NCI-H345 treated with DMSO at 0.1 percent for 48 hours (cell line): Measurements from ENCODE around the gene IL10RA.

Source experiments
- DNase-seq: peaks from one replicate; lab custom pipeline; 2025; ENCODE audit not compliant: unreplicated experiment; lab: John Stamatoyannopoulos, UW

The IL10RA gene

DNA sequence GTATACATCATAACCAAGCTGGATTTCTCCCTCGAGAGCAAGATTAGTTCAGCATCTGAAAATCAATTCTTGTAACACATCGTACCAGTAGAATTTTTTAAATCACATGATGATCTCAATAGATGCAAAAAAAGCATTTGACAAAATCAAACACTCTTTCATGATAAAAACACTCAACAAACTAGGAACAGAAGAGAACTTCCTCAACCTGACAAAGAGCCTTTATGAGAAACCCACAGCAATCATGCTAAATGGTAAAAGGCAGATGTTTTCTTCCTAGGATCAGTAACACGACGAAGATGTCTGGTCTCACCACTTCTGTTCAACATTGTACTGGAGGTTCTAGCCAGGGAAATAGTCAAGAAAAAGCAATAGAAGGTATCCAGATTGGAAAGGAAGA lies 56.6 kb downstream of the IL10RA start:
- no peak for DNase-seq

DNA sequence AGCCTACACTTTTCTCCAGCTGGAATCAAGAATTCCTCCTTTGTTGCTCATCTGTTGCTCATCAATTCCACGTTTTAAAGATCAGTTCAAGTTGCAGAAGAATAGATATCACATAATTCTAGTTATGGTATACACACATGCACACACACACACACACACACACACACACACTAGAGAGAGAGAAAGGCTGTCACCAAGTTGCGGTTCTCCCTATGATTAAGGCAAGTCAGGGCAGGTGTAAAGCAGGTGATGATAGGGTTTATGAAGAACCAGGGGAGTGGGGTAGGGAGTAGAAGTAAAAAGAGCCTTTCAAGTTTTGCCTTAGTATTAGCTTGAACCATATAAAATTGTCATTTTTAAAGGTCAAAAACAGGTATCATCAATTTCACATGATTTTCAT lies 59.0 kb downstream of the IL10RA start:
- no peak for DNase-seq

DNA sequence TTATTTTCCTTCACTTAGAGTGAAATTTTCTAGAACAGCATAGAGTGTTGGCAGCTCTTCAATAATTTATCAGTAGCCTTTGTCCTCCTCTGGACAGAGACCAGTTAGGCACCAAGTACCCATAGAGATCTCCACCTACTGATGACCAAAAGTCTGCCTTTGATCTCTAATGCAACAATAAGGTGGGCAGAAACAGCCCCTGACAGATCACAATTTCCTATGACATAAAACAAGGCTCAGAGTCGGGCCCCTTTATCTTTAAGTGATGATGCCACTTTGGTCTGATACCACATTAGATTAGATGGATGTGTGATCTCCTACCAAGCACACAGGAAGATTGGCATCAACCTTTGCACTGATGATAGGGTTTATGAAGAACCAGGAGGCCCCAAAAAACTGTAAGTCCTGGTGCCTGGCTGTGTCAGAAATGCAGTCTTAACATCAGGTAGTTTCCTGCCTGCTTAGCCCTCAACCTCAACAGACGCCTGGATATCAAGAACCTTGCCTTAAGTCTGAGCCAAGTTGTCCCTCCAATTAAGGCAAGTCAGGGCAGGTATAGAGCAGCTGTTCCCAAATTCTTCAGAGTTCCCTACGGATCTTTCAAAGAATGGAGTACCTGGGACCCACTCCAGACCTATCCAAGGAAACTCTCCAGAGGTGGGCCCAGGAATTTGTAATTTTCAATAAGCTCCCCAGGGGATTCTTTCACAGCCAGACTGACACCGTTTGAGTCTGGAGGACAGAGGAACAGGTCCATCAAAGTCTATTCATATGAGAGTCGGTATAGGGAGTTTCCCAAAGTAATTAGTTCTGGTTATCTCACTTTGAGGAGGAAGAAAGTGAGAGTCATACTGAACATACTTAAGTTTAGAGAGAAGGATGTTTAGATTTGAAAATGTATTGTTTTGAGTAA lies 60.1 kb downstream of the IL10RA start:
- DNase-seq: no peak

DNA sequence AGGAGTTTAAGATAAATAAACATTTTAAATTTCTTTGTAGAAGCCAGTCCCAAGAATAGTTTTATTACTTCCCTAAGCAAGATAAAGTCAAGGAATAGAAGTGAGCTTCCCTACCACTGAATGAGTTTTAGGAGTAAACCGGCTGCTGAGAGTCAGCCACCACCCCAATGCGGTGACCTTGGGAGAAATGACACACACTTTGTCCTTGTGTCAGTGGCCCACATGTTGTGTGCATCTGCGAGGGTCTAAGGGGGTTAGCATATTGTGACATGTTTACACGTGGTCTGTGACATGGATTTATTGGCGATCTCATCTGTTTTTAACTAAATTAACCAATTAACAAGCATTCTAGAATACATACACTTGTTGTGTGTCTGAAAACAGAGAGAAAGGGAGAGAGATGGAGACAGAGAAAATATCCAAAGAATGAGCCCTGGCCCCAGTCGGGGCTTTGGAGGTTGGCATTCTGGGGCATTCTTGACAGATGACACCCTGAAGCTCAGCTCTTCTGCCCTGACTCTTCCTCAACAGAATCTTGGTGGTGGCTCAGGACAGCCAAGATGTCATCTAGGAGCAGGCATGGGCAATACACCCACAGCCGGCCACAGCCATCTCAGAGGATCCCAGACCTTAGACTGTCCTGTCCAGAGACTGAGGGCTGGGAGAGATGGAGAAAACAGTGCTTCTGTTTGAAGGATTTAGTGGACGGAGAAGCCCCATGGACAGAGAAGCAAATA lies 60.9 kb downstream of the IL10RA start:
- no peak for DNase-seq

DNA sequence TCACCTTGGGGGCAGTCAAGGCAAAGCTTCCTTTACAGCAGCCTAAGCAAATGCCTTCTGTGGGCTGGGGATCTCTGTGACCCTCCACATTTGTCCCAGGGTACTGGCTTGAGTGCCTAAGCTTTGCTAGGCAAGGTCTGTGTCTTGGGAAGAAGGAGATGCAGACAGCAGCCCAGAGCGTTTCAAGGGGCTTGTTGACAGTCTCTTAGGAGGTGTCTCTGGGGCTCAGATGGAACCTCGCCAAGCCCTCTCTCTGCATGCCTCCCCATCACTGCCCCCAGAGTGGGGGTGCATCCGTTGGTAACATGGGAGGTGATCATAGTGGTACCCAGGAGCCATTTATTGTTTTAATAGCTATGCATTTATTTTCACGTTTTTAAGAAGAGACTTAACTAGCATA lies 61.6 kb downstream of the IL10RA start:
- DNase-seq: no peak

DNA sequence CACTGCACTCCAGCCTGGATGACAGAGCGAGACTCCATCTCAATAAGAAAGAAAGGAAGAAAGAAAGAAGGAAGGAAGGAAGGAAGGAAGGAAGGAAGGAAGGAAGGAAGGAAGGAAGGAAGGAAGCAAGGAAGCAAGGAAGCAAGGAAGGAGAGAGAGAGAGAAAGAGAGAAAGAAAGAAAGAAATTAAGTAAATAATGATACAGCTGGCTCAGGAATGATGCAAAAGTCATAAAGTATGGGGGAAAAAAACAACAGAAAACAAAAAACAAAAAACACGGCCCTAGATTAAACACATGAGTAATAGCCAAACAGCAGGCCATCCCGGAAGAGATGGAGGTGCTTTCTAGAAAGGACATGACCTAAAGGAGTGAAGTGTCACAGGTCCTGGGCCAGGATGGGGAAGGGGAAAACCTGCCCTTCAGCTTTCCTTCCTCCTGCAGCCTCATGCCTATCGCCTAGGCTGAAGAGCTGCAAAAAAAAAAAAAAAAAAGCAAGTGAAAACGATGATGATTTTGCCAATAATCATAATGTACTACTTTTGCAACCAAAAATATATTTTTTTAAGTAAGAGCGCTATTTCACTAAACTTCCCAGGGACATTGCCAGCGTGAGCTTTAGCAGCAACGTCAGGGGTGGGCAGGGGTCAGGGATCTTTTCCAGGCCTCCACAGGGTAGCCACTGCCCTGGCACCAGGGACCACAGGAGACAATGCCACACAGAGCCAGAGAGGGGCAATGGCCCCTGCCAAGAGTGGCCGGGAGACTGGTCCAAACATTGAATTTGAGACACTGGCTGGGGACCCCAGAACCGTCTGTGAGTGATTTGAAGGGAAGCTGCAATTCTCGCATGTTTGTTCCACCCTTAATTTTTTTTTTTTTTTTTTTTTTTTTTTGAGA lies 62.5 kb downstream of the IL10RA start:
- no peak for DNase-seq

DNA sequence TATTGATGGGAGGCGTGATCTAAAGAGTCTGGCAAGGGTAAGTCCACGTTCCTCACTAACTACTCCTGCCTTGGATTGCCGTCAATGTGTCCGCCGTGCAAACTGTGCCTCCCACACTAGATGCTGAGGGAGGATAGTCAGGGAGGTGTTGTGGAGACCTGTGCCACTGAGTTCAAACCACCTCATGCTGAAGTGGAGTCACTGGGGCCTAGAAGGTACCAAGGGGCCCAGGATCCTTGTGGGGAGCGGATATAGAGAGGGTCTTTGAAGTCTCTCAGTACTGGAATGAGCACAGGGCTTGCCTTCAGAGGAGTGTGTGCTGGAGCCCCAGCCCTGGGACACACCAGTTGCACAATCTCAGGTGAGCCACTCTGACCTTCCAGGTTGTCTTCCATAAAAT lies 63.6 kb downstream of the IL10RA start:
- no peak for DNase-seq

DNA sequence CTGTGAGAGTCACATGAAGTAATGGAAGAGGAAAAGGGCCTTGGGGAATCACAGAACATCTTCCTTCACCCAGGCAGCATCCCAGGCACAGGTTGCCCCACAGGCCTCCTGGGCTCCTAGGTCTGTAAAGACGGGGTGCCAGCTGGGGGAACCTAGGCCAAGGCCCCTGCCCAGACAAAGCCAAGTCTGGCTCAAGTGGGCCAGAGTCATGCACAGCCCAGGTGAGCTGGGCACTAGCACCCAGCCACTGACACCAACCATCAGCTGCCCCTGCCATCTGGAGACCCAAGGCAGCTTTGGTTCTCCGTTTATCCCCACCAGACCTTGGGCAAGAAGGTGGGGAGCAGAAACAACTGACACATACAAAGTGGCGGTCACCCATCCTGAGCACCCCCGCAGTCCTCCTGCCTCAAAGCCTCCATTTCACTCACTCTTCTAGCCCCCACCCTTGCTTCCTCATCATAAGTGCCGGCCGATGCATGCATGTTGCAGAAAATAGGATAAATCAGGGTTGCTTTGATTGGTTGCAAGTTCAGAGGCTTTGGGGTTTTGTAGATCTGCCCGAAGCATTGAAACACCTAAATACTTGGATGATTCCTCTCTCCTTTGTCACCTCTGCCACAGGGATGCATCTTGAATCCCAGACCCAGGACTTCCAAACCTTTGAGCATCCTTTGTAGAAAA lies 64.2 kb downstream of the IL10RA start:
- DNase-seq: no peak
